OCI-LY7 (cell line): ENCODE data around the gene CCDC179. TPM values are rescaled to one million over a fixed set of nuclear protein-coding genes. Genes with fewer than 3 reads are reported as not detected.

Source experiments
- BruUV-seq: library from RNA; stranded (reverse); fragments of 400-500 nt; replicated peaks from 2 replicates; lab custom pipeline; 2021; lab: Mats Ljungman, UMichigan
- CTCF ChIA-PET: fragments of 300-600 bp; sonication (Branson Sonifier 250); formaldehyde crosslinking; loops from one replicate; lab custom pipeline; 2022; ENCODE audit warnings: antibody characterized with exemption; ENCODE audit not compliant: unreplicated experiment; lab: Charles Lee
- POLR2A ChIA-PET: fragments of 300-600 bp; sonication (Branson Sonifier 250); formaldehyde crosslinking; loops from one replicate; lab custom pipeline; 2022; ENCODE audit warnings: antibody characterized with exemption; lab: Charles Lee
- DNase-seq: peaks from one replicate; pipeline ENCODE4 v3.0.0-alpha.2; 2015; ENCODE audit warnings: low spot score
- H2AFZ ChIP-seq: fragments of 200-600 bp; sonication (generic), shearing (Covaris generic); 2 replicates; pipeline ENCODE4 v1.6.1; 2014; ENCODE audit warnings: mild to moderate bottlenecking, antibody characterized with exemption, low read length, moderate library complexity
- H3K27ac ChIP-seq: fragments of 200-600 bp; sonication (generic); 2 replicates; pipeline ENCODE4 v1.5.1; 2014; ENCODE audit warnings: mixed run types, low read depth, mild to moderate bottlenecking, moderate library complexity, low read length, inconsistent platforms; ENCODE audit not compliant: poor library complexity, severe bottlenecking
- H3K36me3 ChIP-seq: fragments of 200-600 bp; sonication (generic); 2 replicates; pipeline ENCODE4 v1.6.1; 2014; ENCODE audit warnings: mild to moderate bottlenecking, antibody characterized with exemption, low read length, moderate library complexity, mixed read lengths; ENCODE audit not compliant: insufficient read depth
- H3K4me1 ChIP-seq: fragments of 200-600 bp; sonication (generic); 2 replicates; pipeline ENCODE4 v1.5.1; 2014; ENCODE audit warnings: mild to moderate bottlenecking, low read length; ENCODE audit not compliant: insufficient read depth, poor library complexity, severe bottlenecking
- H3K4me2 ChIP-seq: fragments of 200-600 bp; sonication (generic); 2 replicates; pipeline ENCODE4 v1.6.1; 2014; ENCODE audit warnings: mild to moderate bottlenecking, low read length
- H3K4me3 ChIP-seq: fragments of 200-600 bp; sonication (generic); 2 replicates; pipeline ENCODE4 v1.5.1; 2014; ENCODE audit warnings: mild to moderate bottlenecking, low read depth, low read length; ENCODE audit not compliant: poor library complexity, severe bottlenecking
- H3K79me2 ChIP-seq: fragments of 200-600 bp; sonication (generic); 2 replicates; pipeline ENCODE4 v1.6.1; 2016; ENCODE audit warnings: low read depth, mild to moderate bottlenecking, low read length, moderate library complexity, mixed read lengths; ENCODE audit not compliant: insufficient read depth
- H3K9me2 ChIP-seq: fragments of 200-600 bp; sonication (generic); 2 replicates; pipeline ENCODE4 v1.6.1; 2016; ENCODE audit warnings: mild to moderate bottlenecking, low read length, mixed read lengths; ENCODE audit not compliant: insufficient read depth
- H3K9me3 ChIP-seq: fragments of 200-600 bp; sonication (generic); 2 replicates; pipeline ENCODE4 v1.6.1; 2014; ENCODE audit warnings: mild to moderate bottlenecking, mixed run types, low read length, mixed read lengths
- H4K20me1 ChIP-seq: fragments of 200-600 bp; sonication (generic); 2 replicates; pipeline ENCODE4 v1.6.1; 2014; ENCODE audit warnings: mild to moderate bottlenecking, antibody characterized with exemption, low read length, moderate library complexity, mixed read lengths; ENCODE audit not compliant: insufficient read depth
- CTCF ChIP-seq: fragments of 200-600 bp; sonication (generic); conservative IDR thresholded peaks from 2 replicates; pipeline ENCODE4 v1.5.1; 2014; ENCODE audit warnings: mild to moderate bottlenecking, antibody characterized with exemption, low read length, moderate library complexity, mixed read lengths
- EZH2phosphoT487 ChIP-seq: fragments of 200-600 bp; sonication (generic); IDR thresholded peaks from 2 replicates; pipeline ENCODE4 v1.6.1; 2018; ENCODE audit warnings: low read depth, borderline replicate concordance, mild to moderate bottlenecking, mixed run types, antibody characterized with exemption, low read length, moderate library complexity, mixed read lengths
- intact Hi-C: fragments of 100-400 bp; cut with micrococcal nuclease; formaldehyde crosslinking; loops from one replicate; pipeline ENCODE4 v1.10.0; 2022; ENCODE audit not compliant: unreplicated experiment
- total RNA-seq, 2 experiments: library from RNA; depleted of rRNA in 1 of 2; stranded (reverse); fragments of >200 nt in 1 of 2; shearing (Covaris generic) in 1 of 2; gene quantifications; 2 replicates each; pipeline ENCODE4 v1.2.3, GENCODE V29; 2014 to 2022

The CCDC179 gene
- total RNA-seq, 2 experiments from 2014 or later = not detected

DNA sequence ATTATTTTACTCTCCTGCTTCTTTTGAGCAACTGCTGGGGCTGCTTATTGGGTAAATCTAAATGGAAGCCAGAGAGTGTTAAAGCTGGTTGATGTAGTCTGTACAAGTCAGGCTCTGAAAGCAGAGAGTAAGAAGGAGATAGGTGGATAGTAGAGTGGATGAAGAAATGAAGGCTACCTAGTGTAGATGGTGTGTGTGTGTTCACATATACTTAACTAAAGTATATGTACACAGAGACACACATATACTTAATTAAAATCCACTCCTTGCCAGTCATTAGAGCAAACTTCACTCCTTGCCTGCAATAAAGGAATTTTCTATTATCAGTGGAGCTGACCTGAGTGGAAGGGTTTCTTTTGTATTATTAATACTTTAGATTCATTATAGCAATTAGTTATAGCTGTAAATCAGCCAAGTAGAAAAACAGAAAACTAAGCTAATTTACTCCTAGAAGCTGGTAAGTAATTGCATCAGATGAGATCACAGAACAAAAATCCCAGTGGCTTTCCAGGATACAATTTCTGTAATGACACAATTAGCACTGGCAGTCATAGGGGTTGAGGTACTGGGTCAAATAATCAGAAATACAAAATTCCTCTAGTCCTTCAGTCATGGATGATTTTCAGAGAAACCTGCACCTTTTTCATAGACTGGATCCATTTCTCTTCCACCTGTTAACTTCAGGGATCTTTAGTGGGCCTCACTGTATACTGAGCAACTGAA lies 40.7 kb upstream of the CCDC179 start:
- H4K20me1 ChIP-seq = no peaks in the 10 kb centered on the region
- no peaks in the 10 kb centered on the region for H3K9me2 ChIP-seq
- H3K4me3 ChIP-seq = no peak overlapping the region
- BruUV-seq = no TSS peak
- DNase-seq = no peak
- CTCF ChIA-PET = no interaction called here
- H2AFZ ChIP-seq = no peak overlapping the region
- H3K27ac ChIP-seq = no peak overlapping the region
- no peaks in the 10 kb centered on the region for H3K79me2 ChIP-seq
- H3K4me1 ChIP-seq = no peaks in the 10 kb centered on the region
- intact Hi-C loops = no loop called here
- POLR2A ChIA-PET = no interaction called here
- no peak overlapping the region for H3K4me2 ChIP-seq
- no peak for TF ChIP-seq EZH2phosphoT487
- no peaks in the 10 kb centered on the region for H3K9me3 ChIP-seq
- H3K36me3 ChIP-seq = no peaks in the 10 kb centered on the region

DNA sequence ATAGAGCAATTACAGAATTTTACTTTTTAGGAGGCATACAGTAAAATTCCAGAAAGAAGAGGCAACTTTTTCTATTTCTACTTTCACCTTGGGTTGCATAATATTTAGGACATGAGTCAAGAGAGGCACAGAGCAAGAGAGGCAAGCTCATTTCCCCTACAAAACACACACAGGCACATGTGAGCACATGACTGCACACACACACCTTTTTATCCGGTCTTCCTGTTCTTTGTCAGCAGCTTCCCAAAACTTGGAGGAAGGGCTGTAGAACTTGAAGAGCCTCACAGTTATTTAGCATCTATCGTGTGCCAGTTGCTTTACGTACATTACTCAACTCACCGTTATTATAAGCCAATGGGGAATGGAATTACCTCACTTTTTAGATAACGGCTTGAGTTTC lies 37.8 kb upstream of the CCDC179 start:
- Histone ChIP-seq H3K4me1 (no peaks in the 10 kb centered on the region), H3K4me3 (no peak overlapping the region), H3K27ac (no peak overlapping the region), H3K36me3 (no peaks in the 10 kb centered on the region), H3K79me2 (no peaks in the 10 kb centered on the region), H4K20me1 (no peaks in the 10 kb centered on the region), H3K4me2 (no peak overlapping the region), H3K9me2 (no peaks in the 10 kb centered on the region), H2AFZ (no peak overlapping the region), H3K9me3 (no peaks in the 10 kb centered on the region)
- POLR2A ChIA-PET = no interaction called here
- intact Hi-C loops = no loop called here
- BruUV-seq = no TSS peak
- DNase-seq = no peak
- CTCF ChIA-PET = no interaction called here
- no peak for TF ChIP-seq CTCF

DNA sequence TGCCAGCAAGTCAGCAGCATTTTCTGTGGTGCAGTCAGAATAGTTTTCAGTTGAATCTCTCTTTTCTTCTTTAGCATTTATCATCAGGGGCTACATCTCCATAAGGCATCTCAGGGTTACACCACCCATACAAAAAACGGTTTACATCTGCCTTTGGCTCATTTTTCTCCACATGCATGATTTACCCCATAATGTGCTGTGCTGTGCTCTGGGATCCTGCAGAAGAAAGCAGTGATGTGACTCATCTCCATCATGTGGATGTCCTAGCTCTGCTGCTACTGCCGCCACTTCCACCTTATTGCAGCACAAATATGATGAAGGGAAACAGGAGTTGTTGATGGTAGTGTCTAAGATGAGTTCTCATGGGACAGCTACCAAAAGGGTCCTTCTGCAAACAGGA lies 30.0 kb upstream of the CCDC179 start:
- TF ChIP-seq EZH2phosphoT487 = no peak
- no peak for TF ChIP-seq CTCF
- ChIA-PET POLR2A (no interaction called here), CTCF (no interaction called here)
- Histone ChIP-seq H3K9me2 (no peaks in the 10 kb centered on the region), H3K36me3 (no peaks in the 10 kb centered on the region), H3K79me2 (no peaks in the 10 kb centered on the region), H4K20me1 (no peaks in the 10 kb centered on the region), H3K4me1 (no peaks in the 10 kb centered on the region), H3K4me2 (no peak overlapping the region), H3K9me3 (no peaks in the 10 kb centered on the region), H3K27ac (no peak overlapping the region), H3K4me3 (no peak overlapping the region), H2AFZ (no peak overlapping the region)
- intact Hi-C loops = no loop called here
- no peak for DNase-seq
- BruUV-seq = no TSS peak
